Progenitor cell of endocrine pancreas (in vitro differentiated cells): Measurements from ENCODE around the gene ZNF304. TPM values are rescaled to one million over a fixed set of nuclear protein-coding genes. Genes with fewer than 3 reads are reported as not detected.
"Not testable (repeated sequence)": the region's sequence is repeated elsewhere in the genome, so short reads cannot be mapped to it uniquely, and the experiment has no call there.

Source experiments
- DNase-seq: peaks from one replicate; pipeline ENCODE4 v3.0.0; 2021; ENCODE audit warnings: low spot score; ENCODE audit not compliant: unreplicated experiment
- H3K27ac Mint-ChIP-seq: 2 replicates; pipeline ENCODE4 v1.8.0; 2021; ENCODE audit warnings: mild to moderate bottlenecking, moderate library complexity, mixed read lengths
- H3K27me3 Mint-ChIP-seq: 2 replicates; pipeline ENCODE4 v1.8.0; 2021; ENCODE audit warnings: mixed read lengths
- H3K36me3 Mint-ChIP-seq: 2 replicates; pipeline ENCODE4 v1.8.0; 2022; ENCODE audit warnings: mixed read lengths; ENCODE audit not compliant: insufficient read depth
- H3K4me1 Mint-ChIP-seq: 2 replicates; pipeline ENCODE4 v1.8.0; 2021; ENCODE audit warnings: low read depth, mixed read lengths
- H3K4me3 Mint-ChIP-seq: 2 replicates; pipeline ENCODE4 v1.8.0; 2021; ENCODE audit warnings: low read depth, mild to moderate bottlenecking, moderate library complexity, mixed read lengths
- H3K9me3 Mint-ChIP-seq: 2 replicates; pipeline ENCODE4 v1.8.0; 2021; ENCODE audit warnings: low read depth, mixed read lengths
- CTCF ChIP-seq: fragments of 200-600 bp; sonication (generic); IDR thresholded peaks from one replicate; pipeline ENCODE4 v1.5.0; 2021; ENCODE audit warnings: antibody characterized with exemption, mild to moderate bottlenecking; ENCODE audit not compliant: unreplicated experiment
- total RNA-seq: library from RNA; stranded (reverse); gene quantifications from 2 replicates; pipeline ENCODE4 v1.2.1, GENCODE V29; 2021

Gene ZNF304
- total RNA-seq, 1 donor from 2014 or later: 11.8 TPM

GRCh38 chr19:57366776-57367175 lies 15.7 kb downstream of the ZNF304 start:
- H3K27ac Mint-ChIP-seq: no peak overlapping the region
- H3K4me1 Mint-ChIP-seq: peaks cover 11% of the 10 kb centered on the region
- TF ChIP-seq CTCF: no peak
- no peaks in the 10 kb centered on the region for H3K27me3 Mint-ChIP-seq
- peaks cover 3% of the 10 kb centered on the region for H3K9me3 Mint-ChIP-seq
- no peak overlapping the region for H3K4me3 Mint-ChIP-seq
- H3K36me3 Mint-ChIP-seq: peaks cover 17% of the 10 kb centered on the region
- DNase-seq: no peak

- no peak overlapping the region for H3K4me3 Mint-ChIP-seq
- DNase-seq: no peak
- H3K27me3 Mint-ChIP-seq: no peaks in the 10 kb centered on the region
These were observed 23.1 kb downstream of the ZNF304 start for GRCh38 chr19:57374179-57374578.

GRCh38 chr19:57374647-57375046 lies 23.6 kb downstream of the ZNF304 start:
- peaks cover 57% of the 10 kb centered on the region for H3K9me3 Mint-ChIP-seq
- not testable (repeated sequence) for H3K4me3 Mint-ChIP-seq, DNase-seq, H3K27me3 Mint-ChIP-seq, H3K4me1 Mint-ChIP-seq, H3K27ac Mint-ChIP-seq
- peaks cover 85% of the 10 kb centered on the region for H3K36me3 Mint-ChIP-seq

More at GRCh38 chr19:57374179-57374578, 23.1 kb downstream of the ZNF304 start:
- no peak for TF ChIP-seq CTCF
- H3K36me3 Mint-ChIP-seq: peaks cover 80% of the 10 kb centered on the region
- H3K27ac Mint-ChIP-seq: no peak overlapping the region
- H3K9me3 Mint-ChIP-seq: peaks cover 52% of the 10 kb centered on the region
- no peaks in the 10 kb centered on the region for H3K4me1 Mint-ChIP-seq

GRCh38 chr19:57376151-57376550 lies 25.1 kb downstream of the ZNF304 start:
- H3K27me3 Mint-ChIP-seq: no peaks in the 10 kb centered on the region
- TF ChIP-seq CTCF: no peak
- peaks cover 64% of the 10 kb centered on the region for H3K9me3 Mint-ChIP-seq
- no peaks in the 10 kb centered on the region for H3K4me1 Mint-ChIP-seq
- peaks cover 81% of the 10 kb centered on the region for H3K36me3 Mint-ChIP-seq
- DNase-seq: no peak
- H3K27ac Mint-ChIP-seq: no peak overlapping the region
- H3K4me3 Mint-ChIP-seq: no peak overlapping the region

- Mint-ChIP-seq H3K27me3 (no peaks in the 10 kb centered on the region), H3K4me1 (no peaks in the 10 kb centered on the region), H3K36me3 (peaks cover 69% of the 10 kb centered on the region), H3K9me3 (peaks cover 58% of the 10 kb centered on the region), H3K27ac (no peak overlapping the region), H3K4me3 (no peak overlapping the region)
- no peak for DNase-seq
- no peak for TF ChIP-seq CTCF
These were observed 26.6 kb downstream of the ZNF304 start for GRCh38 chr19:57377498-57378146.

GRCh38 chr19:57380923-57381322 lies 29.9 kb downstream of the ZNF304 start:
- no peak overlapping the region for H3K27ac Mint-ChIP-seq
- DNase-seq: no peak
- TF ChIP-seq CTCF: no peak
- H3K27me3 Mint-ChIP-seq: peaks cover 5% of the 10 kb centered on the region
- H3K36me3 Mint-ChIP-seq: peaks cover 37% of the 10 kb centered on the region
- H3K4me1 Mint-ChIP-seq: no peaks in the 10 kb centered on the region
- no peak overlapping the region for H3K4me3 Mint-ChIP-seq
- H3K9me3 Mint-ChIP-seq: peaks cover 38% of the 10 kb centered on the region
